Bronchial epithelial cell (primary cell): ENCODE measurements around the gene CELF1. TPM values are rescaled to one million over a fixed set of nuclear protein-coding genes. Genes with fewer than 3 reads are reported as not detected.
A peak's percentile ranks its signal among the peaks of the same experiment; 100 is the strongest.
"Not testable (repeated sequence)": the region's sequence is repeated elsewhere in the genome, so short reads cannot be mapped to it uniquely, and the experiment has no call there.

ENCODE experiments used
- DNase-seq: peaks from one replicate; pipeline ENCODE4 v3.0.0-alpha.2; 2010; ENCODE audit warnings: low read depth
- FAIRE-seq: peaks from 2 replicates; lab custom pipeline; 2011; peaks lifted over from hg19 to GRCh38; lab: Jason Lieb, UNC
- H3K27me3 ChIP-seq: 2 replicates; pipeline ENCODE4 v1.5.1; 2011; ENCODE audit warnings: low read length; ENCODE audit not compliant: control insufficient read depth, insufficient read depth
- H3K36me3 ChIP-seq: 2 replicates; pipeline ENCODE4 v1.5.1; 2011; ENCODE audit warnings: low read length; ENCODE audit not compliant: control insufficient read depth, insufficient read depth
- H3K4me3 ChIP-seq: 2 replicates; pipeline ENCODE4 v1.5.1; 2011; ENCODE audit warnings: mild to moderate bottlenecking, low read depth, low read length, control low read depth
- CTCF ChIP-seq: IDR thresholded peaks from 2 replicates; pipeline ENCODE4 v1.5.1; 2011; ENCODE audit warnings: mild to moderate bottlenecking, moderate library complexity, low read length, control low read depth, inconsistent platforms; ENCODE audit not compliant: insufficient read depth, severe bottlenecking
- total RNA-seq: library from RNA; depleted of rRNA; stranded (reverse); fragments of >200 nt; gene quantifications from 2 replicates; pipeline ENCODE4 v1.2.1, GENCODE V29; 2014

CELF1 gene
- total RNA-seq, 1 donor from 2014 or later = 63.4 TPM

- no peak for FAIRE-seq
- no peak for TF ChIP-seq CTCF
- Histone ChIP-seq H3K27me3 (no peaks in the 10 kb centered on the region), H3K36me3 (peaks cover 1% of the 10 kb centered on the region), H3K4me3 (no peak overlapping the region)
- DNase-seq = no peak
Measured at GRCh38 chr11:47532597-47533213, 20.2 kb downstream of the CELF1 start.

- no peak for TF ChIP-seq CTCF
- H3K27me3 ChIP-seq = no peaks in the 10 kb centered on the region
- FAIRE-seq = no peak
- H3K4me3 ChIP-seq = no peak overlapping the region
- DNase-seq = no peak
- peaks cover 1% of the 10 kb centered on the region for H3K36me3 ChIP-seq
Measured at GRCh38 chr11:47531666-47532065, 21.3 kb downstream of the CELF1 start.

DNA sequence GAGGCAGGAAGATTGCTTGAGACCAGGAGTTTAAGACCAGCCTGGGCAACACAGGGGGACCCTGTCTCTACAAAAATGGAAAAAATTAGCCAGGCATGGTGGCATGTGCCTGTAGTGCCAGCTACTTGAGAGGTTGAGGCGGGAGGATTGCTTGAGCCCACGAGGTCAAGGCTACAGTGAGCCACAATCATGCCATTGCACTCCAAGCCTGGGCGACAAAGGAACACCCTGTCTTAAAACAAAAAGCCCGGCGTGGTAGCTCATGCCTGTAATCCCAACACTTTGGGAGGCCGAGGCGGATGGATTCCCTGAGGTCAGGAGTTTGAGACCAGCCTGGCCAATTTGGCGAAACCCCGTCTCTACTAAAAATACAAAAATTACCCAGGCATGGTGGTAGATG, 22.2 kb downstream of the CELF1 start:
- H3K27me3 ChIP-seq, H3K4me3 ChIP-seq, H3K36me3 ChIP-seq, DNase-seq, FAIRE-seq: not testable (repeated sequence)

- DNase-seq = no peak
- TF ChIP-seq CTCF = no peak
- Histone ChIP-seq H3K4me3 (no peak overlapping the region), H3K36me3 (peaks cover 1% of the 10 kb centered on the region), H3K27me3 (no peaks in the 10 kb centered on the region)
- FAIRE-seq = no peak
Measured at GRCh38 chr11:47529951-47530350, 23.0 kb downstream of the CELF1 start.

GRCh38 chr11:47527186-47527585, 25.7 kb downstream of the CELF1 start:
- FAIRE-seq (no peak), DNase-seq (no peak)
- Histone ChIP-seq H3K27me3 (no peaks in the 10 kb centered on the region), H3K4me3 (no peak overlapping the region), H3K36me3 (peaks cover 1% of the 10 kb centered on the region)
- TF ChIP-seq CTCF = no peak

GRCh38 chr11:47526032-47526431, 26.9 kb downstream of the CELF1 start:
- DNase-seq, H3K4me3 ChIP-seq, FAIRE-seq, H3K36me3 ChIP-seq, H3K27me3 ChIP-seq: not testable (repeated sequence)

GRCh38 chr11:47524291-47524874, 28.5 kb downstream of the CELF1 start:
- DNase-seq (peak; percentile 43), FAIRE-seq (no peak)
- H3K36me3 ChIP-seq = no peaks in the 10 kb centered on the region
- no peak for TF ChIP-seq CTCF
- H3K27me3 ChIP-seq = no peaks in the 10 kb centered on the region
- no peak overlapping the region for H3K4me3 ChIP-seq
